ENCODE data around the gene TMEM80. TPM values are rescaled to one million over a fixed set of nuclear protein-coding genes. Genes with fewer than 3 reads are reported as not detected.

Gene TMEM80
- total and polyA plus RNA-seq, 9 of the 15 experiments (the other 6 are each of a cell fraction or from before 2014, with no cell fraction given): 5.1 to 30.1 (median 12.4) TPM

- CTCF ChIA-PET (ENCODE audit: low intra/inter-chr PET ratio): no interaction called here
- in situ Hi-C loops (cut with MboI): no loop called here
These were observed 35.3 kb upstream of the TMEM80 start for GRCh38 chr11:660281-660680.

More at GRCh38 chr11:660281-660680, 35.3 kb upstream of the TMEM80 start:
- Histone ChIP-seq H4K20me1 (replicated peaks; ENCODE audit: control insufficient read depth, insufficient read depth, low read length) (no peaks in the 10 kb centered on the region), H3K4me1 (replicated peaks in 1 of 2; ENCODE audit: control insufficient read depth in 2 of 2, insufficient read depth in 2 of 2, low read length in 2 of 2) (peaks cover 3 to 26% of the 10 kb centered on the region in 2 experiments; a peak in 4 of 5 replicates), H3K9me1 (ENCODE audit: control insufficient read depth, insufficient read depth, low read length) (no peaks in the 10 kb centered on the region), H3K27me3 (ENCODE audit: control insufficient read depth in 2 of 2, insufficient read depth in 2 of 2, low read length in 2 of 2) (no peaks in the 10 kb centered on the region), H3K9me3 (replicated peaks; ENCODE audit: control insufficient read depth, insufficient read depth, low read depth, low read length) (peaks cover 2% of the 10 kb centered on the region; the same call in 1 of the 2 replicates), H3K4me3 (no peak overlapping the region), H3K36me3 (ENCODE audit: control insufficient read depth, insufficient read depth, low read length) (peaks cover 85% of the 10 kb centered on the region; the same call in 2 of the 3 replicates), H3K9ac (ENCODE audit: insufficient read depth in 1 of 2, low read depth in 2 of 2, low read length in 2 of 2) (peak overlapping the region in 1 of 2 experiments; percentile 41; a peak in 1 of 4 replicates), H3K27ac (ENCODE audit: extremely low read depth, low read depth, low read length) (no peak overlapping the region), H3K79me2 (ENCODE audit: control insufficient read depth, insufficient read depth, low read length) (peaks cover 14% of the 10 kb centered on the region), H3K4me2 (ENCODE audit: insufficient read depth, low read length) (no peak overlapping the region), H2AFZ (ENCODE audit: low read depth, low read length) (no peak overlapping the region)
- no peak for ATAC-seq
- FAIRE-seq: no peak
- no TSS peak for BruUV-seq (replicated peaks)
- 93% methylated on average over 15 of the region's 19 CpGs for WGBS (ENCODE audit: insufficient coverage, low coverage, missing lambda C conversion rate)
- POLR2A ChIA-PET: interaction anchor here (0.7 to 1.2 kb wide), 4 partner anchors 12 to 84 kb away, joined by 3 to 4 read pairs (median 3); partner anchors contain the start of genes DEAF1 and TMEM80
- DNase-seq (ENCODE audit: extremely low read depth in 1 of 4, low spot score in 3 of 4): peak in 1 of 4 experiments; percentile 8
- no peak for TF ChIP-seq HNRNPH1 (optimal IDR thresholded peaks at IDR 0.05; ENCODE audit: low read depth, low read length)
- TF ChIP-seq POLR2A (conservative IDR thresholded peaks at IDR 0.05): no peak
- TF ChIP-seq PRDM10 (IDR thresholded peaks at IDR 0.05; ENCODE audit: partially characterized antibody): no peak
- TF ChIP-seq ZNF830 (CRISPR knock-in tag; IDR thresholded peaks at IDR 0.05): no peak
- no peak for TF ChIP-seq ZNF253 (CRISPR knock-in tag; conservative IDR thresholded peaks at IDR 0.05)
- TF ChIP-seq ETS2 (tag; IDR thresholded peaks at IDR 0.05; ENCODE audit: borderline replicate concordance, poor library complexity, severe bottlenecking): no peak
- intact Hi-C loops (cut with micrococcal nuclease): no loop called here
